Measurements from ENCODE around the gene CDK19.

CDK19 gene

GRCh38 chr6:110799655-110800054 lies 15.6 kb downstream of the CDK19 start:
- H3K36me3 ChIP-seq (ENCODE audit: control insufficient read depth, insufficient read depth, low read length), result no peaks in the 10 kb centered on the region
- TF ChIP-seq CTCF (IDR thresholded peaks at IDR 0.05; ENCODE audit: insufficient read depth, low read length, poor library complexity, severe bottlenecking), result no peak
- H3K4me3 ChIP-seq (replicated peaks; ENCODE audit: low read depth, low read length), result no peak overlapping the region
- no peaks in the 10 kb centered on the region for H3K27me3 ChIP-seq (replicated peaks; ENCODE audit: control insufficient read depth, insufficient read depth, low read length)
- no peak for DNase-seq (ENCODE audit: extremely low read depth, insufficient read length)

GRCh38 chr6:110799189-110799588 lies 16.1 kb downstream of the CDK19 start:
- Histone ChIP-seq H3K27me3 (replicated peaks; ENCODE audit: control insufficient read depth, insufficient read depth, low read length) (no peaks in the 10 kb centered on the region), H3K4me3 (replicated peaks; ENCODE audit: low read depth, low read length) (no peak overlapping the region), H3K36me3 (ENCODE audit: control insufficient read depth, insufficient read depth, low read length) (no peaks in the 10 kb centered on the region)
- DNase-seq (ENCODE audit: extremely low read depth, insufficient read length), result no peak
- no peak for TF ChIP-seq CTCF (IDR thresholded peaks at IDR 0.05; ENCODE audit: insufficient read depth, low read length, poor library complexity, severe bottlenecking)

GRCh38 chr6:110795271-110795670 lies 20.0 kb downstream of the CDK19 start:
- no peak for DNase-seq (ENCODE audit: extremely low read depth, insufficient read length)
- Histone ChIP-seq H3K4me3 (replicated peaks; ENCODE audit: low read depth, low read length) (no peak overlapping the region), H3K36me3 (ENCODE audit: control insufficient read depth, insufficient read depth, low read length) (no peaks in the 10 kb centered on the region), H3K27me3 (replicated peaks; ENCODE audit: control insufficient read depth, insufficient read depth, low read length) (no peaks in the 10 kb centered on the region)
- no peak for TF ChIP-seq CTCF (IDR thresholded peaks at IDR 0.05; ENCODE audit: insufficient read depth, low read length, poor library complexity, severe bottlenecking)

DNA sequence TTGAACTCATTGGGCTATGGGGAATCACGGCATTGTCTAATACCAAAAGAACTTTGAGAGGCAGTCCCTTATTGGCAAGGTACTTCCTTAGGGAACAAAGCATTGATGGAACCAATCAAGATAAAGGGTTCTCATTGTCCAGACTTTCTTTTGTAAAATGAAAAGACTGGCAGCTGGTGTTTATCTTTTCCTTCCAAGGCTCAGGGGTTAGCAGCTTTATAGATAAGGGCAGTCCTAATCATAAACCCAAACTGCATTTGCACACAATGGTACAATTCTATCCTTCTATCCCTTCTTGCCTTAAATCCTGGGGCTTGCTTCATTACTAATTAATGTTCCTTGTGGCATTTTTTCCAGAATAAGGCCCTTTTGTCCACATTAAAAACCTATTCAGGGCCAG lies 28.6 kb downstream of the CDK19 start:
- H3K27me3 ChIP-seq (replicated peaks; ENCODE audit: control insufficient read depth, insufficient read depth, low read length), result no peaks in the 10 kb centered on the region
- no peak for TF ChIP-seq CTCF (IDR thresholded peaks at IDR 0.05; ENCODE audit: insufficient read depth, low read length, poor library complexity, severe bottlenecking)
- no peak overlapping the region for H3K4me3 ChIP-seq (replicated peaks; ENCODE audit: low read depth, low read length)
- DNase-seq (ENCODE audit: extremely low read depth, insufficient read length), result no peak
- no peaks in the 10 kb centered on the region for H3K36me3 ChIP-seq (ENCODE audit: control insufficient read depth, insufficient read depth, low read length)

DNA sequence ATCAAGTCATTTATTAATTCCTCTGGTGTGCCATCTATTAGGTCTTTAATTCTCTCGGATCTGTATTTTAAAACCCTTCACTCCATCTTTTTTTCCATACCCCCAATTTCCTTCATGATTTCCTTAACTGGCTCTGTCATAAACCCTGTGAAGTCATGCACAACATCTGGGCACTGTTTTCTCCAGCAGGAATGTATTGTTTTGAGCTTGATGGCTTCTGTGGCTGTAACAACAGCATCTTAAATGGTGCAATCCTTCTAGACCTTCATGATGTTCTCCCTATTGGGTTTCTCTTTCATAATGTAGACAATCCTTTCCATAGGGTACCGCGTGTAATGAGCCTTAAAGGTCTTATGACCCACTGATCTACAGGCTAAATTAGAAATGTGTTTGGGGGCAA lies 29.0 kb downstream of the CDK19 start:
- Histone ChIP-seq H3K27me3 (replicated peaks; ENCODE audit: control insufficient read depth, insufficient read depth, low read length) (no peaks in the 10 kb centered on the region), H3K4me3 (replicated peaks; ENCODE audit: low read depth, low read length) (no peak overlapping the region), H3K36me3 (ENCODE audit: control insufficient read depth, insufficient read depth, low read length) (no peaks in the 10 kb centered on the region)
- no peak for DNase-seq (ENCODE audit: extremely low read depth, insufficient read length)
- TF ChIP-seq CTCF (IDR thresholded peaks at IDR 0.05; ENCODE audit: insufficient read depth, low read length, poor library complexity, severe bottlenecking), result no peak

- H3K36me3 ChIP-seq (ENCODE audit: control insufficient read depth, insufficient read depth, low read length), result no peaks in the 10 kb centered on the region
- no peaks in the 10 kb centered on the region for H3K27me3 ChIP-seq (replicated peaks; ENCODE audit: control insufficient read depth, insufficient read depth, low read length)
- no peak for TF ChIP-seq CTCF (IDR thresholded peaks at IDR 0.05; ENCODE audit: insufficient read depth, low read length, poor library complexity, severe bottlenecking)
- H3K4me3 ChIP-seq (replicated peaks; ENCODE audit: low read depth, low read length), result no peak overlapping the region
- DNase-seq (ENCODE audit: extremely low read depth, insufficient read length), result no peak
Observed at GRCh38 chr6:110784610-110784979, 30.7 kb downstream of the CDK19 start.

All from GM06990 (cell line).